Raji (cell line): ENCODE results near the gene WEE1.

ENCODE experiments used
- POLR2A ChIP-seq: IDR thresholded peaks from 2 replicates; pipeline ENCODE4 v1.6.1; 2011; ENCODE audit warnings: low read depth, low read length, control low read depth; ENCODE audit not compliant: insufficient read depth

The WEE1 gene

GRCh38 chr11:9606809-9607510 lies 33.5 kb downstream of the WEE1 start:
- no peak for TF ChIP-seq POLR2A

- TF ChIP-seq POLR2A = no peak
These were observed 34.0 kb downstream of the WEE1 start for GRCh38 chr11:9607511-9607899.

- 0 out of 2 replicates have a peak, but pooled peaks have one; percentile 14 for TF ChIP-seq POLR2A
These were observed 35.7 kb downstream of the WEE1 start for GRCh38 chr11:9609002-9609759.

GRCh38 chr11:9609841-9610240 lies 36.4 kb downstream of the WEE1 start:
- TF ChIP-seq POLR2A = no peak

GRCh38 chr11:9613118-9613829 lies 39.8 kb downstream of the WEE1 start:
- peak; percentile 41; the same call in 1 of the 2 replicates for TF ChIP-seq POLR2A

GRCh38 chr11:9613830-9614762 lies 40.6 kb downstream of the WEE1 start:
- TF ChIP-seq POLR2A = peak; percentile 80

DNA sequence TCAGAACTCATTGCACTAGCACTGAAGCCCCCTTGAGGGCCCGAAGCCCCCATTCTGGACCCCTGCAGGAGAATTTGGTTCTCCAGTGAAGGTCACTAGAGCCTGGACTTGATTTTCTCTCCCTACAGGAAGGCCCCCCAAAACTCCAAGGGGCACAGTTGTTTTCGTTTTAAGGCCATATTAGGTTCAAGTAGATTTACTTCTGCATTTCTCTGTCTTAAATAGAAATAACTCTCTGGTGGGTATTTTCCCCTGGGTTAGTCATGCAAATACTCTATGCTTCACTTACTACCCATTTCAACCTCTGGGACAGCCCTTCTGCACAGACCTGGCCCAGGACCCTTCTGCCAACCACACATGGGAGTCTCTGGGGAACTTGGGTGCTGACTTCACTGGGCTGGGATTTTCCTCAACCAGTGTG lies 41.6 kb downstream of the WEE1 start:
- 0 out of 2 replicates have a peak, but pooled peaks have one; percentile 26 for TF ChIP-seq POLR2A

GRCh38 chr11:9616042-9616675 lies 42.7 kb downstream of the WEE1 start:
- TF ChIP-seq POLR2A = 0 out of 2 replicates have a peak, but pooled peaks have one; percentile 13

DNA sequence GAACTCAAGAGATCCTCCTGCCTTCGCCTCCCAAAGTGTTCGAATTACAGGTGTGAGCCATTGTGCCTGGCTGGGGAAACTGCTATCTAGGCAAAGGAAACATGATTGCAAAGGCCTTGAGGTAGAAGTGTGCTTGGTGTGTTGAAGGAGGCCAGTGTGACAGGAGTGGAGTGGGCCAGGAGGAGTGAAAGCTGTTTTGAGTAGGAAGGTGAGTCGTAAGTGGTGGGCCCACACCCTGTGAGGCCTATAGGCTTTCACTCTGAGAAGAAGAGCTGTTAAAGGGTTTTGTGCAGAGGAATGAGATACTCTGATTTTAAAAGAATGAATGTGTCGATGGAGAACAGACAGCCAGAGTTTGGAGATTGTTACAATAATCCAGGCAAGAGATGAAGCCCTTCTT lies 43.4 kb downstream of the WEE1 start:
- 0 out of 2 replicates have a peak, but pooled peaks have one; percentile 20 for TF ChIP-seq POLR2A

GRCh38 chr11:9617940-9618339 lies 44.5 kb downstream of the WEE1 start:
- TF ChIP-seq POLR2A = no peak

DNA sequence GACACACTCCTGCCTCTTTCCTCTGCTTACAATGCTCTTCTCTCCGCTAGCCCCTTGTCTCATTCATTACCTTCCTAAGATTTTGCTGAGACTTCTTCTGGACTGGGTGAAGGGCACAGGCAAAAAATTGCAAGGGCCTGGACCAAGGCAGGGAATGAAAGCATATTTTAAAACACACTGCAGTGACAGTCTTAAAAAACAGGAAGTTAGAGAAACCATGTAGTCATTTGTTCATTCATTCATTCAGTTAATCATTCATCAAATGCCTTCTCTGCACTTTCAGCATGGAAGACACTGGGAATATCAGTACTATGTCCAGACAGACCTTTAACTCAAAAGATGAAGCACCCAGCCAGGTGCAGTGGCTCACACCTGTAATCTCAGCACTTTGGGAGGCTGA lies 45.5 kb downstream of the WEE1 start:
- no peak for TF ChIP-seq POLR2A

- TF ChIP-seq POLR2A = no peak
These were observed 46.5 kb downstream of the WEE1 start for GRCh38 chr11:9619971-9620370.

- TF ChIP-seq POLR2A = no peak
These were observed 51.0 kb downstream of the WEE1 start for GRCh38 chr11:9624448-9624847.

DNA sequence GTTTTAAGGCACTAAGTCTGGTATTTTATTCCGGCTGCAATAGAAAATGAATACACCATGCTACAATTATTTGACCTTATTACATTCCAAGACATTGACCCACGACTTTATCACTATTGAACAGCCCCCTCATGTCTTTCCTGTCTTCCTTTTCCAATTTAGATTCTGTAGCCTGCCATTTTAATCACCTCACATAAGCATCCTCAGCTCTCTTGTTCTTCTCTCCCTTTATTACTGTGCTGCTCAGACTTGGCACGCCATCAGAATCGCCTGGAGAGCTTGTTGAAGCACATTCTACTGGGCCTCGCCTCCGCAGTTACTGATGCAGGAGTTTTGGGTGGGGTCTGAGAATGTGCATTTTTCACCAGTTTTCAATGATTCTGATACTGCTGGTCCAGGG lies 51.7 kb downstream of the WEE1 start:
- TF ChIP-seq POLR2A = no peak
